GM12878 (cell line): Measurements from ENCODE around the gene GUCA1A. TPM values are rescaled to one million over a fixed set of nuclear protein-coding genes. Genes with fewer than 3 reads are reported as not detected.
A peak's percentile ranks its signal among the peaks of the same experiment; 100 is the strongest.

ENCODE experiments used
- BCL11A ChIP-seq: IDR thresholded peaks from 2 replicates; pipeline ENCODE4 v1.6.1; 2011; ENCODE audit warnings: low read depth, low read length
- CHD2 ChIP-seq: IDR thresholded peaks from 2 replicates; pipeline ENCODE4 v1.6.1; 2011; ENCODE audit warnings: low read depth, low read length, improper control_type of control experiment, borderline replicate concordance
- DPF2 ChIP-seq: fragments of 450-650 bp; IDR thresholded peaks from 2 replicates; pipeline ENCODE4 v1.6.1; 2017; ENCODE audit warnings: mild to moderate bottlenecking
- EED ChIP-seq: sonication (generic); IDR thresholded peaks from 2 replicates; pipeline ENCODE4 v1.6.1; 2016; ENCODE audit warnings: antibody characterized with exemption, low read depth
- FOS ChIP-seq: IDR thresholded peaks from 3 replicates; pipeline ENCODE4 v1.6.1; 2011; ENCODE audit warnings: borderline replicate concordance; ENCODE audit not compliant: insufficient read length; ENCODE audit errors: extremely low read depth
- IKZF2 ChIP-seq, 2 experiments: fragments of 450-650 bp; IDR thresholded peaks; 2 replicates each; pipeline ENCODE4 v1.6.1; 2017; ENCODE audit warnings: mild to moderate bottlenecking in 2 of 2, moderate library complexity in 2 of 2
- IRF4 ChIP-seq: IDR thresholded peaks from 2 replicates; pipeline ENCODE4 v1.6.1; 2011; ENCODE audit warnings: low read depth, low read length
- JUNB ChIP-seq: IDR thresholded peaks from 2 replicates; pipeline ENCODE4 v1.6.1; 2016; ENCODE audit warnings: antibody characterized with exemption, mild to moderate bottlenecking
- NBN ChIP-seq: fragments of 450-650 bp; IDR thresholded peaks from 2 replicates; pipeline ENCODE4 v1.6.1; 2016
- NFIC ChIP-seq: IDR thresholded peaks from 2 replicates; pipeline ENCODE4 v1.6.1; 2012; ENCODE audit warnings: low read depth, mild to moderate bottlenecking, inconsistent platforms, low read length, moderate library complexity
- NR2C1 ChIP-seq: fragments of 450-650 bp; IDR thresholded peaks from 2 replicates; pipeline ENCODE4 v1.6.1; 2017; ENCODE audit warnings: antibody characterized with exemption, mild to moderate bottlenecking, moderate library complexity
- NR2C2 ChIP-seq: IDR thresholded peaks from 2 replicates; pipeline ENCODE4 v1.6.1; 2011; ENCODE audit warnings: borderline replicate concordance, low read depth; ENCODE audit not compliant: control insufficient read depth, insufficient read length
- PAX5 ChIP-seq: IDR thresholded peaks from 2 replicates; pipeline ENCODE4 v1.6.1; 2011; ENCODE audit warnings: low read depth, low read length, borderline replicate concordance
- POLR2AphosphoS2 ChIP-seq: IDR thresholded peaks from 2 replicates; pipeline ENCODE4 v1.6.1; 2011; ENCODE audit warnings: low read depth, mild to moderate bottlenecking, low read length, improper control_type of control experiment, moderate library complexity
- RCOR1 ChIP-seq: conservative IDR thresholded peaks from 2 replicates; pipeline ENCODE4 v1.6.1; 2012; ENCODE audit warnings: low read depth, low read length, improper control_type of control experiment
- SP1 ChIP-seq: IDR thresholded peaks from one replicate; pipeline ENCODE4 v1.6.1; 2011; ENCODE audit warnings: low read depth, low read length
- ZBED1 ChIP-seq: IDR thresholded peaks from 2 replicates; pipeline ENCODE4 v1.6.1; 2016; ENCODE audit warnings: borderline replicate concordance
- ZBTB4 ChIP-seq: fragments of 450-650 bp; formaldehyde crosslinking; IDR thresholded peaks from 2 replicates; pipeline ENCODE4 v1.4.0; 2022; ENCODE audit warnings: mild to moderate bottlenecking, moderate library complexity
- ZBTB40 ChIP-seq: fragments of 450-650 bp; IDR thresholded peaks from 2 replicates; pipeline ENCODE4 v1.6.1; 2016; ENCODE audit warnings: mild to moderate bottlenecking, moderate library complexity, borderline replicate concordance
- ZNF592 ChIP-seq: fragments of 450-650 bp; IDR thresholded peaks from 2 replicates; pipeline ENCODE4 v1.6.1; 2017; ENCODE audit warnings: mild to moderate bottlenecking, moderate library complexity
- polyA plus RNA-seq, 11 experiments: library from polyadenylated mRNA; depleted of rRNA in 4 of 11; unstranded in 6 of 11; stranded (reverse) in 5 of 11; fragments of >200 nt; fragmentation: Nextera tagmentation in 4 of 11; fragmentation: Illumina TruSeq in 1 of 11; extraction: Ambion mirVana in 4 of 11; extraction: Trizol in 1 of 11; gene quantifications; 1 replicate in 1 of 11; 2 replicates in 10 of 11; pipeline versions ENCODE4 v1.2.1 to v1.2.3, GENCODE V29; 2011 to 2016; ENCODE audit warnings: inconsistent platforms in 2 of 11, missing spikeins in 2 of 11, low read depth in 1 of 11
- total RNA-seq, 4 experiments: library from RNA; depleted of rRNA in 3 of 4; stranded (reverse); fragments of >200 nt in 3 of 4; fragmentation: Illumina TruSeq in 1 of 4; extraction: Trizol in 1 of 4; gene quantifications; 2 replicates each; pipeline versions ENCODE4 v1.2.1 to v1.2.3, GENCODE V29; 2013 to 2021

The GUCA1A gene
- total and polyA plus RNA-seq, 10 of the 15 experiments (the other 5 are each of a cell fraction or from before 2014, with no cell fraction given): not detected

GRCh38 chr6:42224222-42225028 lies 51.3 kb downstream of the GUCA1A start (continued):
- 0 out of 2 replicates have a peak, but pooled peaks have one; percentile 23 for TF ChIP-seq RCOR1
- TF ChIP-seq NBN: no peak
- TF ChIP-seq BCL11A: peak; percentile 86
- TF ChIP-seq SP1: peak; percentile 23
- TF ChIP-seq PAX5: peak; percentile 73; the same call in 1 of the 2 replicates
- TF ChIP-seq ZNF592: no peak
- peak; percentile 48; the same call in 1 of the 2 replicates for TF ChIP-seq CHD2
- no peak for TF ChIP-seq ZBTB40
- peak; percentile 94 for TF ChIP-seq NFIC
- peak; percentile 60; the same call in 1 of the 2 replicates for TF ChIP-seq ZBED1
- TF ChIP-seq DPF2: peak; percentile 92
- TF ChIP-seq IKZF2 (IDR thresholded peaks at IDR 0.05): peak; percentile 57 to 63; a peak in 2 of 4 replicates
- TF ChIP-seq EED: no peak
- no peak for TF ChIP-seq ZBTB4 (CRISPR knock-in tag)
- TF ChIP-seq NR2C1: no peak
- TF ChIP-seq POLR2AphosphoS2: no peak
- peak; percentile 99 for TF ChIP-seq JUNB
- TF ChIP-seq IRF4: peak; percentile 98
- TF ChIP-seq FOS: no peak
- TF ChIP-seq NR2C2: no peak
